GM23338 (cell line): Measurements from ENCODE around the gene MYLK3. TPM values are rescaled to one million over a fixed set of nuclear protein-coding genes. Genes with fewer than 3 reads are reported as not detected.
A peak's percentile ranks its signal among the peaks of the same experiment; 100 is the strongest.

ENCODE experiments used
- ATAC-seq: fragments of 200-7000 bp; cut with Tn5 transposase; 3 replicates; pipeline ENCODE4 v1.9.1; 2020
- DNase-seq: peaks from one replicate; pipeline ENCODE4 v3.0.0-alpha.2; 2015; ENCODE audit warnings: low spot score
- H2AFZ ChIP-seq: fragments of 200-600 bp; sonication (generic); 2 replicates; pipeline ENCODE4 v1.8.0; 2016; ENCODE audit warnings: antibody characterized with exemption, mild to moderate bottlenecking, moderate library complexity
- H3F3A ChIP-seq: fragments of 200-600 bp; sonication (generic); replicated peaks from 2 replicates; pipeline ENCODE4 v1.8.0; 2017; ENCODE audit warnings: antibody characterized with exemption, mixed run types, low read depth
- H3K27ac ChIP-seq: fragments of 200-600 bp; sonication (generic); 2 replicates; pipeline ENCODE4 v1.6.1; 2016; ENCODE audit warnings: low read depth
- H3K27me3 ChIP-seq: fragments of 200-600 bp; sonication (generic); 2 replicates; pipeline ENCODE4 v1.8.0; 2016; ENCODE audit warnings: mild to moderate bottlenecking, mixed run types, moderate library complexity; ENCODE audit not compliant: insufficient read depth
- H3K36me3 ChIP-seq: fragments of 200-600 bp; sonication (generic); 2 replicates; pipeline ENCODE4 v1.8.0; 2016; ENCODE audit warnings: mild to moderate bottlenecking; ENCODE audit not compliant: insufficient read depth
- H3K4me1 ChIP-seq: fragments of 200-600 bp; sonication (generic); 2 replicates; pipeline ENCODE4 v1.8.0; 2016; ENCODE audit warnings: mild to moderate bottlenecking, moderate library complexity; ENCODE audit not compliant: insufficient read depth
- H3K4me2 ChIP-seq: fragments of 200-600 bp; sonication (generic); 2 replicates; pipeline ENCODE4 v1.7.1; 2017; ENCODE audit warnings: mixed run types
- H3K4me3 ChIP-seq: fragments of 200-600 bp; sonication (generic); 2 replicates; pipeline ENCODE4 v1.6.1; 2016; ENCODE audit warnings: mixed run types
- H3K79me2 ChIP-seq: fragments of 200-600 bp; sonication (generic); replicated peaks from 2 replicates; pipeline ENCODE4 v1.8.0; 2017; ENCODE audit warnings: mild to moderate bottlenecking; ENCODE audit not compliant: insufficient read depth
- H3K9me2 ChIP-seq: fragments of 200-600 bp; sonication (generic); 2 replicates; pipeline ENCODE4 v1.8.0; 2017; ENCODE audit not compliant: insufficient read depth
- H4K20me1 ChIP-seq: fragments of 200-600 bp; sonication (generic); replicated peaks from 2 replicates; pipeline ENCODE4 v1.8.0; 2017; ENCODE audit warnings: mild to moderate bottlenecking; ENCODE audit not compliant: insufficient read depth
- H3K27ac Mint-ChIP-seq: 2 replicates; pipeline ENCODE4 v1.8.0; 2020; ENCODE audit warnings: inconsistent platforms, mild to moderate bottlenecking, moderate library complexity, mixed read lengths
- H3K27me3 Mint-ChIP-seq: 3 replicates; pipeline ENCODE4 v1.8.0; 2022; ENCODE audit warnings: low read depth, mild to moderate bottlenecking, moderate library complexity, mixed read lengths, inconsistent platforms; ENCODE audit not compliant: insufficient read depth, poor library complexity
- H3K36me3 Mint-ChIP-seq: 3 replicates; pipeline ENCODE4 v1.8.0; 2021; ENCODE audit warnings: low read depth, mild to moderate bottlenecking, inconsistent platforms, moderate library complexity, mixed read lengths
- H3K4me1 Mint-ChIP-seq: 3 replicates; pipeline ENCODE4 v1.8.0; 2020; ENCODE audit warnings: mild to moderate bottlenecking, inconsistent platforms, mixed read lengths
- H3K4me3 Mint-ChIP-seq: 3 replicates; pipeline ENCODE4 v1.8.0; 2021; ENCODE audit warnings: moderate library complexity, mild to moderate bottlenecking, inconsistent platforms, mixed read lengths
- H3K9me3 Mint-ChIP-seq: 3 replicates; pipeline ENCODE4 v1.8.0; 2020; ENCODE audit warnings: moderate library complexity, mild to moderate bottlenecking, inconsistent platforms, mixed read lengths
- CTCF ChIP-seq, 2 experiments: fragments of 200-600 bp in 1 of 2; sonication (generic) in 1 of 2; conservative IDR thresholded peaks; 2 replicates each; pipeline versions ENCODE4 v1.5.1 to v1.6.1; 2016 to 2017; ENCODE audit warnings: antibody characterized with exemption in 2 of 2, low read depth in 2 of 2, mild to moderate bottlenecking in 2 of 2, moderate library complexity in 1 of 2
- JUNB ChIP-seq: IDR thresholded peaks from one replicate; pipeline ENCODE4 v1.6.1; 2016; ENCODE audit warnings: antibody characterized with exemption; ENCODE audit not compliant: unreplicated experiment
- POLR2AphosphoS5 ChIP-seq: IDR thresholded peaks from 2 replicates; pipeline ENCODE4 v1.6.1; 2016; ENCODE audit warnings: antibody characterized with exemption, low read depth
- polyA plus RNA-seq: library from polyadenylated mRNA; unstranded; fragments of >200 nt; fragmentation: Nextera tagmentation; extraction: Ambion mirVana; gene quantifications from 2 replicates; pipeline ENCODE4 v1.2.1, GENCODE V29; 2016
- total RNA-seq: library from RNA; depleted of rRNA; stranded (reverse); fragments of >200 nt; shearing (Covaris generic); gene quantifications from 2 replicates; pipeline ENCODE4 v1.2.3, GENCODE V29; 2014
- TF ChIP-seq, protein P1 (sequence below): IDR thresholded peaks from one replicate; pipeline ENCODE4 v1.6.1; 2018; ENCODE audit warnings: antibody characterized with exemption; ENCODE audit not compliant: unreplicated experiment

Gene MYLK3
- total and polyA plus RNA-seq, 2 experiments from 2014 or later, result 0.18 to 0.63 TPM

DNA sequence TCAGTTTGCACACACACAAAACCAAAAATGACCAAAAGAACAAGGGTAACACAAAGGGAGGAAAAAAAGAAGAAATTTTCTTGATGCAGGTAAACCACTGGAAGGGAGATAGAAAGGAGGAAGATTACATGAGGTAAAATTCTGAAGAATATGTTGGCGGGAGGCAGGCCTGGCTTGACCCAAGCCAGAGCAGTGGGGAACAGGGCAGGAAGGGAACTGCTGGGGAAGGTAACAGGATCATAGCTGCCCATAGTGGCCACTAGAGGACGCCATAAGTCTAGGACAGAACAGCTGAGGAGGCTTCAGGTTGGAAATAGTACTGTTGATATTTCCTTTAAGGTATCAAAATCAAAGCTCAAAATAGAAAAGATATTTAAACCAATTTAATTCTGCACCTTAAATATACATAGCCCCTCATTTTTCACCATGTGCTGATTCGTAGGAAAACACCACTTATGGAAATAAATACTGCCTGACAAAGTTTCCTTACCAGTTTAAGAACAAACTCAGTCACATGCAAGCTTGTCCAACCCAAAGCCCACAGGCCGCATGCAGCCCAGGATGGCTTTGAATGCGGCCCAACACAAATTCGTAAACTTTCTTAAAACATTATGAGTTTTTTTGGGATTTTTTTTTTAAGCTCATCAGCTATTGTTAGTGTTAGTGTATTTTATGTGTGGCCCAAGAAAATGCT is 74.7 kb downstream of the MYLK3 start:
- H3K9me2 ChIP-seq, result no peaks in the 10 kb centered on the region
- peaks cover 76% of the 10 kb centered on the region for H3K36me3 Mint-ChIP-seq
- H3K27ac ChIP-seq, result 0 out of 2 replicates have a peak overlapping the region, but pooled peaks have one; percentile 46
- 0 out of 2 replicates have a peak, but pooled peaks cover 8% of the 10 kb centered on the region for H3K79me2 ChIP-seq
- no peak overlapping the region for H3K4me3 ChIP-seq
- H3K36me3 ChIP-seq, result peaks cover 43% of the 10 kb centered on the region
- TF ChIP-seq CTCF (conservative IDR thresholded peaks at IDR 0.05; ENCODE audit: low read depth in 2 of 2), result peak; percentile 94 to 98
- no peak for TF ChIP-seq JUNB
- DNase-seq (peak; percentile 89), ATAC-seq (peak; percentile 100)
- no peaks in the 10 kb centered on the region for H3K4me1 ChIP-seq
- H2AFZ ChIP-seq, result no peak overlapping the region
- H3K27ac Mint-ChIP-seq, result no peak overlapping the region
- H3K27me3 Mint-ChIP-seq, result no peaks in the 10 kb centered on the region
- H3K4me2 ChIP-seq, result no peak overlapping the region
- H3K9me3 Mint-ChIP-seq, result no peaks in the 10 kb centered on the region
- H3K4me1 Mint-ChIP-seq, result no peaks in the 10 kb centered on the region
- no peak overlapping the region for H3K4me3 Mint-ChIP-seq
- H3F3A ChIP-seq, result no peaks in the 10 kb centered on the region; the same call in 1 of the 2 replicates
- H3K27me3 ChIP-seq, result no peaks in the 10 kb centered on the region
- no peaks in the 10 kb centered on the region; the same call in 1 of the 2 replicates for H4K20me1 ChIP-seq

DNA sequence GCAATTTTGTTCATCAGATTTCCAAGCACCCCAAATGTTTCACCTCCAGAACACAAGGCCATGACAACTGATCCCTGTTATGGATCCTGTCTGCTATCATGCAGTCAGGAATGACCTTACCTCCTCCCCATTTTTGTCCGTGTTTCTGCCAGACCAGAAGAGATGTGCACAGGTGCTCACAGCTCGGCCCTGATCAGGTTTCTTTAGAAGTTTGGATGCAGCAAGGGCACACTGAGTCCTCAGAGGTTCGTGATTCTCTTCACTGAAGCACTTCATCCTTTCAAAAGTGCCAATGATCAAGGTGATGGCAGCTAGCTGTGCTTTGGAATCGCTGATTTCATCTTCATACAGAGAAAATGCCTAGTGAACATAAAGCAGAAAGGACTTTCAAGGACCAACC is 86.0 kb downstream of the MYLK3 start:
- H3K36me3 Mint-ChIP-seq, result peaks cover 64% of the 10 kb centered on the region
- DNase-seq (no peak), ATAC-seq (no peak)
- no peaks in the 10 kb centered on the region for H3F3A ChIP-seq
- no peak overlapping the region for H3K27ac ChIP-seq
- H3K9me3 Mint-ChIP-seq, result no peaks in the 10 kb centered on the region
- no peak overlapping the region for H3K4me3 ChIP-seq
- H3K27me3 ChIP-seq, result no peaks in the 10 kb centered on the region
- H3K4me3 Mint-ChIP-seq, result no peak overlapping the region
- peaks cover 46% of the 10 kb centered on the region for H3K36me3 ChIP-seq
- no peak overlapping the region for H2AFZ ChIP-seq
- TF ChIP-seq, protein P1, sequence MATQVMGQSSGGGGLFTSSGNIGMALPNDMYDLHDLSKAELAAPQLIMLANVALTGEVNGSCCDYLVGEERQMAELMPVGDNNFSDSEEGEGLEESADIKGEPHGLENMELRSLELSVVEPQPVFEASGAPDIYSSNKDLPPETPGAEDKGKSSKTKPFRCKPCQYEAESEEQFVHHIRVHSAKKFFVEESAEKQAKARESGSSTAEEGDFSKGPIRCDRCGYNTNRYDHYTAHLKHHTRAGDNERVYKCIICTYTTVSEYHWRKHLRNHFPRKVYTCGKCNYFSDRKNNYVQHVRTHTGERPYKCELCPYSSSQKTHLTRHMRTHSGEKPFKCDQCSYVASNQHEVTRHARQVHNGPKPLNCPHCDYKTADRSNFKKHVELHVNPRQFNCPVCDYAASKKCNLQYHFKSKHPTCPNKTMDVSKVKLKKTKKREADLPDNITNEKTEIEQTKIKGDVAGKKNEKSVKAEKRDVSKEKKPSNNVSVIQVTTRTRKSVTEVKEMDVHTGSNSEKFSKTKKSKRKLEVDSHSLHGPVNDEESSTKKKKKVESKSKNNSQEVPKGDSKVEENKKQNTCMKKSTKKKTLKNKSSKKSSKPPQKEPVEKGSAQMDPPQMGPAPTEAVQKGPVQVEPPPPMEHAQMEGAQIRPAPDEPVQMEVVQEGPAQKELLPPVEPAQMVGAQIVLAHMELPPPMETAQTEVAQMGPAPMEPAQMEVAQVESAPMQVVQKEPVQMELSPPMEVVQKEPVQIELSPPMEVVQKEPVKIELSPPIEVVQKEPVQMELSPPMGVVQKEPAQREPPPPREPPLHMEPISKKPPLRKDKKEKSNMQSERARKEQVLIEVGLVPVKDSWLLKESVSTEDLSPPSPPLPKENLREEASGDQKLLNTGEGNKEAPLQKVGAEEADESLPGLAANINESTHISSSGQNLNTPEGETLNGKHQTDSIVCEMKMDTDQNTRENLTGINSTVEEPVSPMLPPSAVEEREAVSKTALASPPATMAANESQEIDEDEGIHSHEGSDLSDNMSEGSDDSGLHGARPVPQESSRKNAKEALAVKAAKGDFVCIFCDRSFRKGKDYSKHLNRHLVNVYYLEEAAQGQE, result no peak
- TF ChIP-seq POLR2AphosphoS5, result no peak
- H4K20me1 ChIP-seq, result peaks cover 9% of the 10 kb centered on the region; the same call in 1 of the 2 replicates
- H3K27me3 Mint-ChIP-seq, result no peaks in the 10 kb centered on the region
- H3K9me2 ChIP-seq, result no peaks in the 10 kb centered on the region
- no peak overlapping the region for H3K27ac Mint-ChIP-seq
- H3K4me1 Mint-ChIP-seq, result no peaks in the 10 kb centered on the region
- H3K4me2 ChIP-seq, result no peak overlapping the region
- no peaks in the 10 kb centered on the region for H3K4me1 ChIP-seq
- no peaks in the 10 kb centered on the region; the same call in 1 of the 2 replicates for H3K79me2 ChIP-seq
